DMS153 treated with DMSO at 0.1 percent for 48 hours (cell line): ENCODE measurements around the gene TMTC2.

Experiments used
- DNase-seq: peaks from one replicate; lab custom pipeline; 2025; ENCODE audit not compliant: unreplicated experiment; lab: John Stamatoyannopoulos, UW

Gene TMTC2

DNA sequence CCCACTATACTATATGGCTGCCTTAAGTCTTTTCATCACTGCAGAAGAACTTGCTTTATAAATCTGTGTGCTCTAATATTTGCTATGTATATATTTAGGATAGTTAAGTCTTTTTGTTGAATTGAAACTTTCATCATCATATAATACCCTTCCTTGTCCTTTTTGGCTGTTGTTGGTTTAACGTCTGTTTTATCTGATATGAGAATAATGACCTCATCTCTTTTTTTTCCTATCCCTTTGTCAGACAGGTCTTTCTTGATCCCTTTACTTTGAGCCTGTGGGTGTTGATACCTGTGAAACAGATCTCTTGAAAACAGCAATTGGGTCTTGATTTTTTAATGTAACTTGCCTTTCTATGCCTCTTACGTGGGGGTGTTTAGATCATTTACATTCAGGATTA is 316.3 kb downstream of the TMTC2 start:
- no peak for DNase-seq

GRCh38 chr12:83005534-83006197 is 319.0 kb downstream of the TMTC2 start:
- DNase-seq: no peak

GRCh38 chr12:83008703-83009102 is 322.0 kb downstream of the TMTC2 start:
- no peak for DNase-seq

GRCh38 chr12:83010169-83010804 is 323.6 kb downstream of the TMTC2 start:
- no peak for DNase-seq

DNA sequence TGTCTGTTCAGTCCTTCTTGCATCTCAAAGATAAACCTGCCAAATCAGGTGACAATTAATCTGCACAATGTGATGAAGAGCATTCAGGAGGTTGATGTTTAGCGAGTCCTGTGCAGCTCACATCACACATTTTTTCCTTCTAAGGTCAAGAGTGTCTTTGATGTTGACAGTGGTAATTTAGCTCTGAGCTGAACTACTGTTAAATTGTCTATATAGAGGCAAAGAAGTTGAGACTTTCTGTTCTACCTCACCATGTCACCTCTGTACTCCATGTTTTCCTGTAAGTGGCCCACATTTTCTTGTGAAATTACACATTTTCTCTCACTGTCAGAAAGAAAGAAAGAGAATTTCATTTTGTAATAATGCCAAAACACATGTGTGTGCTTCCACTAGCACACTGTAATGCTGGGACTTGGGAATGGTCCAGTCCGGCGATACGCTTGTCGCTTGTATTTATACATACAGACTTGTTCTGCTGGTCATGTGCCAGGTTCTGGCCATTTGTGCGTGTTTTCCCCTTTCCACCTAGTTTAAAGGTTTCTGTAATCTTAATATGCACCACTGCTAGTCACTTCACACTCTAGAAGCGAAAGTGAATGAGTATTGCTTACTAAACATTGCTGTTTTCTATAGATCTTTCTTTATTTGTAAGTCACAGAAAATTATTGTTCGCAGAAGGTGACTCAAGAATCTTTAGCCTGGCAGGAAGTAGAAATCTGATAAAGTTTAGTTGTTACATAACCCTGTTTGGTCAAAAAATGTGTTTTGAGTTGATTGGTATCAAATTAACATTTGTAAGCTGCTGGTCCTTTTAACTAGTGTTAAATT is 328.9 kb downstream of the TMTC2 start:
- no peak for DNase-seq

DNA sequence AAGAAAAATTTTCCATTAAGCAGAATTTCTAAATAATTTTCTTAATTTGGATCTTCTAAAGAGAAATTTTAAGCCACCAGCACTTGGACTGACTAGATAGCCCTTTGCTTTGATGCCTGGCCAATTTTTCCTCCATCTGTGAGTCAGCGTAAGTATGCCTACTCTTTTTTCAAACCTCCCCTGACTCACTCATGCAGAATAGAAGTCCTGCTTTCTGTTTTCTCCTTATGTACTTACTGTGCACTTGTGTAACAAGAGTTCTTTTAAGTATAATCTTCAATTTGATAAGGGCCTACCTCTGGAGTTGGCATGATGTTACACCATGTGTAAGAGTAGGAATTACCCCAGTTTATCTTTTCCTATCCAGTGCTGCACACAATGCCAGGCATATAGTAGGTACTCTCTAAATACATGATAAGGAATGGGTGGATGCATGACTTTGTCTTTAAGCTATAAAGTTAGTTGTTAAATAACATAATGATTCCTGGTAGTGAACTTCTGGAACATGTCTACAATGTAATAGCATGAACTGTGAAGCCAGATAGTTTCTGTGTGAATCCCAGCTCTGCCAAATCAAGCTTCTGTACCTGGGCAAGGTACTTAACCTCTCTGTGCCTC is 329.6 kb downstream of the TMTC2 start:
- no peak for DNase-seq

DNA sequence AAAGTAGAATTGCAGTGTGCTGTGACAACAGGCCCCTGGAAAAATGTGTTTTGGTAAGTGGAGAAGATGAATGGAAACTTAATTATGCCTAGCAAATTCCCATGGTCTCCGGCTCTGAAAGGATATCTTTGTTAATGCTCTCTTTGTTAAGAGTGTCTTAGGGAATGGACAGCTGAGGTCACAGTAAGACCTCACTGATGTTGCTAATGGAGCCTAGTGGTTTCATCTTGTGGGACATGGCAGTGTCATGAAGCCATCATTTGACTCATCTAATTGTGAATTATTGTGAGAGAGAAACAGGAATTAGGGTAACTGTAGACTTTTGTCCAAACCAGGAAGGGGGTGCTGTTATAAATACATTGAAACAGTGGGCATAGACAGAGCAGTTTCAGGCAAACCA is 330.3 kb downstream of the TMTC2 start:
- no peak for DNase-seq

GRCh38 chr12:83018088-83018487 is 331.4 kb downstream of the TMTC2 start:
- DNase-seq: no peak

DNA sequence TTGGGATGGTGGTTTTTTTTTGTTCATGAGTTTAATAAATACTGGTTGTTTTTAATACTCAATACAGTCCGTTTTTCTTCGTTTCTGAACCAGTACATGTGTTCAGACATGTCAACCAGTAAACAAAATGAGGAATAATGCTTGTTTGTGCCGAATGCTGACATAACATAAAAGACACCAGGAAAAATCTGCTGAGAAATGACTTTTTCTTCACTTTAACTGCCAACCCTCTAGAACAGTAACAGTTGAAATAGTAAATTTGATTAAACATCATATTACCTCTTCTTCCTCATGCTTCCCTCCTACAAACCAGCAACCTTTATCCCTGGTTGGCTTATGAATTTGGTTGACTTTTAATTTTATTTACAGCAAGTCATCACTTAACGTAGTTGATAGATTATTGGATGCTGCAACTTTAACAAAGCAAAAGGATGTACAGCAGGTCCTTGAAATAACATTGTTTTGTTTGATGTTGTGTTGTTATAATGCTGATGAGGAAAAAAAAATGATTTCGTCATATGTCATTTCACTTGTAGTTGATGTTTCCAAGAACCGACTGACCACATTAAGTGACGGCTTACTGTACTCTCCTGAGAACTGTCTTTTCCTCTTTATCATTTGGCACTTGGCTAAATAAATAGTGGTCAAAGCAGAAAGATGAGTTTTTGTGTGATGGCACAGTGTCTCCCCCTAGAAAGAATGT is 340.5 kb downstream of the TMTC2 start:
- no peak for DNase-seq

DNA sequence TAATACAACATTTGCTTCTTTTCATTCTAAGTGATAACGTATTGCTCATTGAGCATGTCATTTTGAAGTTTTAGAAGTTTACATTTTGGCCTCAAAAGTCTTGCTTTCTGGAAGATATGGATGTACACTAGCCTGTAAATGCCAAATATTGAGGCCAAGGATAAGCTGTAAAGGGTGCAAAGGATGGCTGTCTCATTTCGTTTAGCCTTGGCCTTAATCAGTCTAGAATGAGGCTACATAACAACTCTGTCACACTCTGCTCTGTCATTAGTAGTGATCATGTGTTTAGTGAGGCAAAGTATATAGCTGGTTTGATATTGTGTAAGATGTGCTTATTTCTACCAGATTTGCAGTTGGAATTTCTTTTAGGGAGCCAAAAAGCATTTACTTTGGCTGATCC is 344.5 kb downstream of the TMTC2 start:
- no peak for DNase-seq

GRCh38 chr12:83036847-83037246 is 350.1 kb downstream of the TMTC2 start:
- no peak for DNase-seq

DNA sequence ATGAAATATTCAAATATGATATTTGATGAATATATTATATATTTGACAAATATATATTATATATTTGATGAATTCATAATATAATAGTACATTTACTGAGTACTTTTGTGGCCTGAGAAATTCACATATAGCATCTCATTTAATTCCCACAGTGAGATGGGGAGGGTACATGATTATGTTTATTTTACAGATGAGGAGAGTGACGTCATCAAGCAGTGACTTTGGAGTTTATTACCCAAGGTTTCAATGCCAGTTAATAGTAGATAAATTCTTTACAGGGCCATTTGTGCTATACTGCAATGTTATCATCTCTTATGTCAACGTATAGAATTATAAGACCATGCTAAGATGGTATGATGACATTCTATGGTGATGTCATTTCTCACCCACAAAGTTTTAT is 352.7 kb downstream of the TMTC2 start:
- no peak for DNase-seq

DNA sequence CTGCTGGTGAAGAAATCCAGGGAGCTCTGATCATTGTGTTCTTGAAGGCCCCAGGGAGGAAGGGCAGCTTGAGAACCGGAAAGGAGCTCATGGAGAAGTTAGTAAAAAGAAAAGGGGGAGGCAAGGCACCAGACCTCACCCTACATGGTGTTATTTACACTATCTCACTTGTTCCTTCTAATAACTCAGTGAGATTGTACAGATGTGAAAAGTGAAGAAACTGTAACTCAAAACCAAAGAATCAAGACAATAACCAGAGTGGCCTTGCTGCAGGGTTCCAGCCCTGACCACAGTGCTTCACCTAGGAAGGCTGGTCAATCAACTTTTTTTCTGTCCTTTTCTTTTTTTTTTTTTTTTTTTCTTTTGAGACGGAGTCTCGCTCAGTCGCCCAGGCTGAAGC is 353.6 kb downstream of the TMTC2 start:
- DNase-seq: no peak

GRCh38 chr12:83040991-83041390 is 354.3 kb downstream of the TMTC2 start:
- DNase-seq: no peak

DNA sequence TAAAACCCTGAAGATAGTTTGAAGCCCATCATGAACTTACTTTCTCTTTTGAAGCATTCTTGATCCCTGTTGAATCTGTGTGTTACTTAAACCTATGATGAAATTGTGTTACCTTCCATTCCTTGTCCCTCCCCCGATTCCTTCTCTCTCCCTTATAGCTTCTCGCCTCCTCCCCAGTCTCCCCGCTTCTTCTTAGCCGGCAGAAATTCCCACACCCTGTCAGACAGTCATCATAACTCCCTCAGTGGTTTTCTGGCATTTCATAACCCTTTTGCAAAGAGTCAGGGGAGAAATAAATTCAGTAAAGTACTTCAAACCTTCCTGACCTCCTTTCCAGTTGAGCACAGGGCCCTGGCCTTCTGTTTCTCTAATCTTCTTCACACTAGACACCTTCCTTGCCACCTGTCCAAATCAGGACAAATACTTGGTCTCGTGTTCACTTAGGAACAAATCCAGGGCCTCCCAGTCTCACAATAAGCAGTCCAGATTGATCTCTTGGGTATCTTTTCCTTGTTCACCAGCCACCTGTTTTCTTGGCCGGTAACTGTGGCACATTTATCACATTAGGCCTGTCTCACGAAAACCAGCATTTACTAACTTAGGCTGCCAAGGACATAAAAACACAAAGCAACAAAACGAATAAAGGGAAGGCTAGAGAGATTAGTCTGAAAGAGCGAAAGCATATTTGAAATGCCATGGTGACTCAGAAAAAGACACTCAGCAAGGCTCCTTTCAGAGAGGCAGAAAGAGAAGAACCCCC is 355.9 kb downstream of the TMTC2 start:
- DNase-seq: no peak

- DNase-seq: no peak
Observed at GRCh38 chr12:83044736-83045135, 358.0 kb downstream of the TMTC2 start.

DNA sequence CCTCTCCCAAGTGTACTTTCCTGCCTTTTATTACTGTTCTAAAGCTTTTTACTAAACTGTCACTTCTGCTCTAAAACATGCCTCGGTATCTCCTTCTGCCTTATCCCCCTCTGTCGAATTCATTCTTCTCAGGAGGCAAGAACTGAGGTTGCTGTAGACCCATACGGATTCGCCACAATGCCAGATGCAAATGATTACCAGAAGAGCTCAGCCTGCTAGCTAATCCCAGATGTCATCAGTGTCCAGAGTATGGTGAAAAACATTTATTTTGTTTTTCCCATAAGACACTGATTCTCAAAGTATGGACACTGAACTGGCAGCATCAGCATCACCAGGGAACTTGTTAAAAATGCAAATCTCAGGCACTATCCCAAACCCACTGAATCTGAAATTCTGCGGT is 359.3 kb downstream of the TMTC2 start:
- no peak for DNase-seq

DNA sequence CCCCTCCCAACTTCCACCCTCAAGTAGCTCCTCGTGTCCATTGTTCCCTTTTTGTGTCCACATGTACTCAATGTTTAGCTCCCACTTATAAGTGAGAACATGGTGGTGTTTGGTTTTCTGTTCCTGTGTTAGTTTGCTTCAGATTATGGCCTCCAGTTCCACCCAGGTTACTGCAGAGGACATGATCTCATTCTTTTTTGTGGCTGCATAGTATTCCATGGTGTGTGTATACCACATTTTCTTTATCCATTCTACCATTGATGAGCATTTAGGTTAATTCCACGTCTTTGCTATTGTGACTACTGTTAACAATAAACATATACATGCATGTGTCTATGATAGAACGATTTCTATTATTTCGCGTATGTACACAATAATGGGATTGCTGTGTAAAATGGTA is 362.6 kb downstream of the TMTC2 start:
- no peak for DNase-seq

GRCh38 chr12:83052890-83053541 is 366.3 kb downstream of the TMTC2 start:
- no peak for DNase-seq

GRCh38 chr12:83057436-83057835 is 370.7 kb downstream of the TMTC2 start:
- no peak for DNase-seq
